Caco-2 (cell line): ENCODE measurements around the gene HMGB3. TPM values are rescaled to one million over a fixed set of nuclear protein-coding genes. Genes with fewer than 3 reads are reported as not detected.
"Not testable (repeated sequence)": the region's sequence is repeated elsewhere in the genome, so short reads cannot be mapped to it uniquely, and the experiment has no call there.

Source experiments
- BruUV-seq: library from RNA; stranded (reverse); fragments of 400-500 nt; replicated peaks from 2 replicates; lab custom pipeline; 2021; lab: Mats Ljungman, UMichigan
- CTCF ChIA-PET: fragments of 300-600 bp; sonication (Branson Sonifier 250); formaldehyde crosslinking; loops from one replicate; lab custom pipeline; 2022; ENCODE audit warnings: antibody characterized with exemption; lab: Charles Lee
- POLR2A ChIA-PET: fragments of 300-600 bp; sonication (Branson Sonifier 250); formaldehyde crosslinking; loops from one replicate; lab custom pipeline; 2022; ENCODE audit warnings: antibody characterized with exemption; lab: Charles Lee
- DNase-seq, 2 experiments: peaks; one replicate each; pipeline versions ENCODE4 v3.0.0 to v3.0.0-alpha.2; 2020 to 2022
- H3K27me3 ChIP-seq: replicated peaks from 2 replicates; pipeline ENCODE4 v1.6.0; 2011; ENCODE audit warnings: low read length; ENCODE audit not compliant: control insufficient read depth, insufficient read depth
- H3K36me3 ChIP-seq: 2 replicates; pipeline ENCODE4 v1.5.1; 2011; ENCODE audit warnings: low read length; ENCODE audit not compliant: control insufficient read depth, insufficient read depth
- H3K4me1 ChIP-seq: fragments of 250-450 bp; sonication (Bioruptor Pico); 2 replicates; pipeline ENCODE4 v1.5.1; 2020; ENCODE audit warnings: mild to moderate bottlenecking
- H3K4me3 ChIP-seq: 2 replicates; pipeline ENCODE4 v1.5.1; 2011; ENCODE audit warnings: low read depth, mild to moderate bottlenecking, control low read depth, low read length
- H3K9me3 ChIP-seq: fragments of 250-450 bp; sonication (Bioruptor Pico); 2 replicates; pipeline ENCODE4 v1.5.1; 2020; ENCODE audit warnings: mild to moderate bottlenecking, moderate library complexity
- H3K27ac Mint-ChIP-seq: one replicate; pipeline ENCODE4 v1.8.0; 2022; ENCODE audit warnings: mixed read lengths; ENCODE audit not compliant: unreplicated experiment
- H3K27me3 Mint-ChIP-seq: one replicate; pipeline ENCODE4 v1.8.0; 2022; ENCODE audit warnings: mixed read lengths; ENCODE audit not compliant: insufficient read depth, unreplicated experiment
- H3K36me3 Mint-ChIP-seq: one replicate; pipeline ENCODE4 v1.8.0; 2022; ENCODE audit warnings: mild to moderate bottlenecking, mixed read lengths; ENCODE audit not compliant: insufficient read depth, unreplicated experiment
- H3K4me1 Mint-ChIP-seq: one replicate; pipeline ENCODE4 v1.8.0; 2022; ENCODE audit warnings: low read depth, mixed read lengths; ENCODE audit not compliant: unreplicated experiment
- H3K4me3 Mint-ChIP-seq: one replicate; pipeline ENCODE4 v1.8.0; 2022; ENCODE audit warnings: mild to moderate bottlenecking, moderate library complexity, mixed read lengths; ENCODE audit not compliant: unreplicated experiment
- H3K9me3 Mint-ChIP-seq: one replicate; pipeline ENCODE4 v1.8.0; 2022; ENCODE audit warnings: mixed read lengths; ENCODE audit not compliant: unreplicated experiment
- CTCF ChIP-seq, 2 experiments: fragments of 200-600 bp in 1 of 2; IDR thresholded peaks; 1 replicate in 1 of 2; 2 replicates in 1 of 2; pipeline versions ENCODE4 v1.5.1 to v1.8.0; 2011 to 2022; ENCODE audit warnings: antibody characterized with exemption in 1 of 2, control low read depth in 1 of 2, inconsistent platforms in 1 of 2, low read depth in 1 of 2, low read length in 1 of 2, mild to moderate bottlenecking in 1 of 2, moderate library complexity in 1 of 2; ENCODE audit not compliant: insufficient read depth in 1 of 2, severe bottlenecking in 1 of 2, unreplicated experiment in 1 of 2
- intact Hi-C: fragments of 100-400 bp; cut with micrococcal nuclease; formaldehyde crosslinking; loops from one replicate; pipeline ENCODE4 v1.10.0; 2022; ENCODE audit not compliant: unreplicated experiment
- total RNA-seq: library from RNA; stranded (reverse); gene quantifications from 2 replicates; pipeline ENCODE4 v1.2.3, GENCODE V29; 2022

Gene HMGB3
- total RNA-seq, 1 experiment from 2014 or later, result 115 TPM

GRCh38 chrX:150983521-150984168 is 510 bp downstream of the HMGB3 start:
- H3K27ac Mint-ChIP-seq, result no peak overlapping the region
- peaks cover 12% of the 10 kb centered on the region for H3K36me3 Mint-ChIP-seq
- no peaks in the 10 kb centered on the region for H3K27me3 Mint-ChIP-seq
- TF ChIP-seq CTCF (IDR thresholded peaks at IDR 0.05; ENCODE audit: insufficient read depth in 1 of 2, low read depth in 1 of 2, low read length in 1 of 2, severe bottlenecking in 1 of 2, unreplicated experiment in 1 of 2), result no peak
- peak in 1 of 2 experiments; percentile 1 for DNase-seq
- H3K36me3 ChIP-seq, result no peaks in the 10 kb centered on the region
- no peaks in the 10 kb centered on the region for H3K4me1 Mint-ChIP-seq
- intact Hi-C loops, result loop anchor here (2.0 to 5.0 kb wide), 2 partner anchors 85 to 99 kb away; partner anchors contain the start of gene CD99L2
- ChIA-PET POLR2A (no interaction called here), CTCF (interaction anchor here (1.5 kb wide), 1 partner anchor 211 kb away, joined by 4 read pairs; no protein-coding TSS in a partner anchor)
- peak overlapping the region; percentile 67 for H3K4me3 Mint-ChIP-seq
- H3K9me3 ChIP-seq, result no peaks in the 10 kb centered on the region
- H3K27me3 ChIP-seq, result no peaks in the 10 kb centered on the region
- H3K9me3 Mint-ChIP-seq, result no peaks in the 10 kb centered on the region
- H3K4me3 ChIP-seq, result peak overlapping the region; percentile 69
- no TSS peak for BruUV-seq
- no peaks in the 10 kb centered on the region for H3K4me1 ChIP-seq

- Mint-ChIP-seq H3K9me3 (no peaks in the 10 kb centered on the region), H3K27ac (peak overlapping the region; percentile 59), H3K27me3 (no peaks in the 10 kb centered on the region), H3K36me3 (peaks cover 12% of the 10 kb centered on the region), H3K4me1 (no peaks in the 10 kb centered on the region), H3K4me3 (peak overlapping the region; percentile 75)
- intact Hi-C loops, result loop anchor here (5.0 kb wide), 1 partner anchor 98 kb away; no protein-coding TSS in a partner anchor
- no peaks in the 10 kb centered on the region for H3K9me3 ChIP-seq
- ChIA-PET POLR2A (no interaction called here), CTCF (no interaction called here)
- H3K36me3 ChIP-seq, result no peaks in the 10 kb centered on the region
- H3K4me3 ChIP-seq, result peak overlapping the region; percentile 69
- DNase-seq, result peak in 1 of 2 experiments; percentile 16
- TF ChIP-seq CTCF (IDR thresholded peaks at IDR 0.05; ENCODE audit: insufficient read depth in 1 of 2, low read depth in 1 of 2, low read length in 1 of 2, severe bottlenecking in 1 of 2, unreplicated experiment in 1 of 2), result no peak
- H3K4me1 ChIP-seq, result no peaks in the 10 kb centered on the region
- BruUV-seq, result no TSS peak
- H3K27me3 ChIP-seq, result no peaks in the 10 kb centered on the region
Measured at GRCh38 chrX:150984169-150984824, 1.2 kb downstream of the HMGB3 start.

- H3K36me3 Mint-ChIP-seq, result peaks cover 12% of the 10 kb centered on the region
Measured at GRCh38 chrX:150987687-150988086, 4.6 kb downstream of the HMGB3 start.

More at GRCh38 chrX:150987687-150988086, 4.6 kb downstream of the HMGB3 start:
- POLR2A ChIA-PET, H3K36me3 ChIP-seq, H3K9me3 Mint-ChIP-seq, H3K9me3 ChIP-seq, BruUV-seq, H3K4me1 ChIP-seq, DNase-seq, H3K27me3 Mint-ChIP-seq, H3K27me3 ChIP-seq, H3K27ac Mint-ChIP-seq, H3K4me3 ChIP-seq, CTCF ChIA-PET, H3K4me1 Mint-ChIP-seq, H3K4me3 Mint-ChIP-seq, intact Hi-C loops: not testable (repeated sequence)
